Peyer's patch (tissue), 4 donors: Measurements from ENCODE around the gene OSBPL9.

Experiments used
- CTCF ChIP-seq, 6 experiments: fragments of 450-650 bp in 4 of 6; fragments of 200-600 bp in 2 of 6; sonication (generic) in 1 of 6; IDR thresholded peaks; one replicate each; pipeline ENCODE4 v1.5.1; 2017 to 2019; ENCODE audit warnings: antibody characterized with exemption in 6 of 6, mild to moderate bottlenecking in 3 of 6, moderate library complexity in 1 of 6
- POLR2A ChIP-seq, 2 donors: fragments of 450-650 bp; IDR thresholded peaks; one replicate each; pipeline ENCODE4 v1.5.1; 2017; ENCODE audit warnings: antibody characterized with exemption in 2 of 2, mild to moderate bottlenecking in 2 of 2, moderate library complexity in 2 of 2

- no peak for TF ChIP-seq POLR2A (IDR thresholded peaks at IDR 0.05)
- TF ChIP-seq CTCF (IDR thresholded peaks at IDR 0.05) = no peak
Observed at GRCh38 chr1:51673279-51673678, 56.4 kb downstream of the OSBPL9 start.
